Thyroid gland (tissue), 4 donors: ENCODE measurements around the gene SH3TC1. TPM values are rescaled to one million over a fixed set of nuclear protein-coding genes. Genes with fewer than 3 reads are reported as not detected.

ENCODE experiments used
- DNase-seq, 2 donors: peaks; one replicate each; pipeline ENCODE4 v3.0.0-alpha.2; 2019
- H3K27ac ChIP-seq, 3 donors: fragments of 200-600 bp; sonication (generic); 1 replicate in 2 of 3; 2 replicates in 1 of 3; pipeline ENCODE4 v1.5.1; 2016 to 2019; ENCODE audit warnings: mild to moderate bottlenecking in 1 of 3, moderate library complexity in 1 of 3
- H3K27me3 ChIP-seq: fragments of 200-600 bp; sonication (generic); one replicate; pipeline ENCODE4 v1.5.1; 2019
- H3K36me3 ChIP-seq, 2 donors: fragments of 200-600 bp; sonication (generic); one replicate each; pipeline ENCODE4 v1.5.1; 2016 to 2019
- H3K4me1 ChIP-seq, 2 donors: fragments of 200-600 bp; sonication (generic); one replicate each; pipeline ENCODE4 v1.5.1; 2017 to 2019
- H3K4me3 ChIP-seq, 3 donors: fragments of 200-600 bp; sonication (generic); replicated peaks in 1 of 3; 1 replicate in 2 of 3; 2 replicates in 1 of 3; pipeline ENCODE4 v1.5.1; 2016; ENCODE audit warnings: mild to moderate bottlenecking in 1 of 3
- H3K9me3 ChIP-seq: fragments of 200-600 bp; sonication (generic); one replicate; pipeline ENCODE4 v1.5.1; 2017
- CTCF ChIP-seq, 6 experiments: fragments of 200-600 bp in 3 of 6; fragments of 450-650 bp in 3 of 6; sonication (generic) in 3 of 6; IDR thresholded peaks; one replicate each; pipeline ENCODE4 v1.5.1; 2016 to 2019; ENCODE audit warnings: antibody characterized with exemption in 6 of 6, mild to moderate bottlenecking in 2 of 6, inconsistent platforms in 1 of 6, moderate library complexity in 1 of 6
- POLR2A ChIP-seq, 2 donors: fragments of 450-650 bp; IDR thresholded peaks; one replicate each; pipeline ENCODE4 v1.6.1; 2017; ENCODE audit warnings: antibody characterized with exemption in 2 of 2, mild to moderate bottlenecking in 2 of 2, moderate library complexity in 1 of 2
- WGBS, 2 donors: methylation state at CpG; one replicate each; pipeline ENCODE4 v1.1.5; 2017; 5-methylcytosine and 5-hydroxymethylcytosine counted together
- intact Hi-C: fragments of 100-400 bp; cut with DNase I; formaldehyde crosslinking; loops from one replicate; pipeline ENCODE4 v1.15.1; 2023
- total RNA-seq, 4 donors: library from RNA; depleted of rRNA; stranded (reverse); fragments of >200 nt; gene quantifications; one replicate each; pipeline ENCODE4 v1.2.3, GENCODE V29; 2016

Gene SH3TC1
- total RNA-seq, 4 donors from 2014 or later = 13.5 to 29.5 (median 16.4) TPM

- H3K36me3 ChIP-seq = no peaks in the 10 kb centered on the region
- intact Hi-C loops = no loop called here
- no peaks in the 10 kb centered on the region for H3K4me1 ChIP-seq
- no peak overlapping the region for H3K27ac ChIP-seq
- DNase-seq = no peak
- TF ChIP-seq POLR2A (IDR thresholded peaks at IDR 0.05) = no peak
- no peak for TF ChIP-seq CTCF (IDR thresholded peaks at IDR 0.05)
- H3K4me3 ChIP-seq = no peak overlapping the region
- WGBS, 2 donors = 93 to 96% methylated on average over 7 to 8 of the region's 8 CpGs
- H3K9me3 ChIP-seq = no peaks in the 10 kb centered on the region
- no peaks in the 10 kb centered on the region for H3K27me3 ChIP-seq
Observed at GRCh38 chr4:8290701-8290970, 91.5 kb downstream of the SH3TC1 start.

Other genes starting within 250 kb of the SH3TC1 start
- 10 to 100 TPM in 2 of 4 donors, 1 to 10 TPM in 2; 9.2 to 24.0 (median 12.3) TPM for gene ABLIM2, start 40.5 kb upstream of the SH3TC1 start, total RNA-seq
- 10 to 100 TPM in 3 of 4 donors, 1 to 10 TPM in 1; 6.9 to 38.3 (median 14.0) TPM for gene HTRA3, start 70.5 kb downstream of the SH3TC1 start, total RNA-seq
- 10 to 100 TPM; 28.2 to 61.8 (median 47.7) TPM for gene ACOX3, start 241.4 kb downstream of the SH3TC1 start, total RNA-seq
- gene TRMT44, start 241.5 kb downstream of the SH3TC1 start, total RNA-seq = 10 to 100 TPM; 36.4 to 56.4 (median 43.9) TPM